Caco-2 (cell line): Measurements from ENCODE around the gene MON1A. TPM values are rescaled to one million over a fixed set of nuclear protein-coding genes. Genes with fewer than 3 reads are reported as not detected.

Experiments used
- BruUV-seq: library from RNA; stranded (reverse); fragments of 400-500 nt; replicated peaks from 2 replicates; lab custom pipeline; 2021; lab: Mats Ljungman, UMichigan
- CTCF ChIA-PET: fragments of 300-600 bp; sonication (Branson Sonifier 250); formaldehyde crosslinking; loops from one replicate; lab custom pipeline; 2022; ENCODE audit warnings: antibody characterized with exemption; lab: Charles Lee
- POLR2A ChIA-PET: fragments of 300-600 bp; sonication (Branson Sonifier 250); formaldehyde crosslinking; loops from one replicate; lab custom pipeline; 2022; ENCODE audit warnings: antibody characterized with exemption; lab: Charles Lee
- DNase-seq, 2 experiments: peaks; one replicate each; pipeline versions ENCODE4 v3.0.0 to v3.0.0-alpha.2; 2020 to 2022
- H3K27me3 ChIP-seq: replicated peaks from 2 replicates; pipeline ENCODE4 v1.6.0; 2011; ENCODE audit warnings: low read length; ENCODE audit not compliant: control insufficient read depth, insufficient read depth
- H3K36me3 ChIP-seq: 2 replicates; pipeline ENCODE4 v1.5.1; 2011; ENCODE audit warnings: low read length; ENCODE audit not compliant: control insufficient read depth, insufficient read depth
- H3K4me1 ChIP-seq: fragments of 250-450 bp; sonication (Bioruptor Pico); 2 replicates; pipeline ENCODE4 v1.5.1; 2020; ENCODE audit warnings: mild to moderate bottlenecking
- H3K4me3 ChIP-seq: 2 replicates; pipeline ENCODE4 v1.5.1; 2011; ENCODE audit warnings: low read depth, mild to moderate bottlenecking, control low read depth, low read length
- H3K9me3 ChIP-seq: fragments of 250-450 bp; sonication (Bioruptor Pico); 2 replicates; pipeline ENCODE4 v1.5.1; 2020; ENCODE audit warnings: mild to moderate bottlenecking, moderate library complexity
- H3K27ac Mint-ChIP-seq: one replicate; pipeline ENCODE4 v1.8.0; 2022; ENCODE audit warnings: mixed read lengths; ENCODE audit not compliant: unreplicated experiment
- H3K27me3 Mint-ChIP-seq: one replicate; pipeline ENCODE4 v1.8.0; 2022; ENCODE audit warnings: mixed read lengths; ENCODE audit not compliant: insufficient read depth, unreplicated experiment
- H3K36me3 Mint-ChIP-seq: one replicate; pipeline ENCODE4 v1.8.0; 2022; ENCODE audit warnings: mild to moderate bottlenecking, mixed read lengths; ENCODE audit not compliant: insufficient read depth, unreplicated experiment
- H3K4me1 Mint-ChIP-seq: one replicate; pipeline ENCODE4 v1.8.0; 2022; ENCODE audit warnings: low read depth, mixed read lengths; ENCODE audit not compliant: unreplicated experiment
- H3K4me3 Mint-ChIP-seq: one replicate; pipeline ENCODE4 v1.8.0; 2022; ENCODE audit warnings: mild to moderate bottlenecking, moderate library complexity, mixed read lengths; ENCODE audit not compliant: unreplicated experiment
- H3K9me3 Mint-ChIP-seq: one replicate; pipeline ENCODE4 v1.8.0; 2022; ENCODE audit warnings: mixed read lengths; ENCODE audit not compliant: unreplicated experiment
- intact Hi-C: fragments of 100-400 bp; cut with micrococcal nuclease; formaldehyde crosslinking; loops from one replicate; pipeline ENCODE4 v1.10.0; 2022; ENCODE audit not compliant: unreplicated experiment
- total RNA-seq: library from RNA; stranded (reverse); gene quantifications from 2 replicates; pipeline ENCODE4 v1.2.3, GENCODE V29; 2022
- TF ChIP-seq, protein P1 (sequence below), 2 experiments: fragments of 200-600 bp in 1 of 2; IDR thresholded peaks; 1 replicate in 1 of 2; 2 replicates in 1 of 2; pipeline versions ENCODE4 v1.5.1 to v1.8.0; 2011 to 2022; ENCODE audit warnings: antibody characterized with exemption in 1 of 2, control low read depth in 1 of 2, inconsistent platforms in 1 of 2, low read depth in 1 of 2, low read length in 1 of 2, mild to moderate bottlenecking in 1 of 2, moderate library complexity in 1 of 2; ENCODE audit not compliant: insufficient read depth in 1 of 2, severe bottlenecking in 1 of 2, unreplicated experiment in 1 of 2

Gene MON1A
- total RNA-seq, 1 experiment from 2014 or later = 7.7 TPM

DNA sequence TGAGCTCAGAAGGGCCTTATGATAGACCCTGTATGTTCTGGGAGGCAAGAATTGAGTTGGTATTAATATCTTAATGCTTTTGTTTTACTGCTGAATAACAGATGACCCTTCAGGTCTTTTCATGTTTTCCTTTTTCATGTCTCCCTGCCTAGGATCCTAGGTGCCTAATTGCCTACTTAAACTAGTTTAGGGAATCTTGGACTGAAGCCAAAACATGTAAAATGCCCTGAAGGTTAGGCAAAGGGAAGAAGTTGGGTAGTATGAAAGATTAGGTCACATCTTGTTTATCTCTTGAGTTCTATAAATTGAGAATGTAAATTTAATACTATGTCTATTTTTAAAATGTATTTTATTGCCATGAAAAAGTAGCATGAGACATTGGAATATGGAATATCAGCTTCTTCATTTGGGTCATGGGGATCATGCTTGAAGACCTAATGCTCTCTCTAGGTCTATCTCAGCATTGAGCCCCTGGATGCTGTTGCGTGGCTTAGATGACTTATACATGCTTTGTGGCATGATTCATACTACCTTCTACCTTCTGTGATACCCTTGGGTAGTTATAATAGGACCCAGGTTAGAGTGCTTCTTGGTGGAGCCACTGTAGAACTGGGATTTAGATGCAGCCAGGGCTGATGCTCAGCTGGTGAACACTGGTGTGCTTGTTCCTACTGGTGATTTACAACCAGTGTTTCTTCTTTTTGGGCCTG, 36.8 kb upstream of the MON1A start:
- no peaks in the 10 kb centered on the region for H3K9me3 ChIP-seq
- CTCF ChIA-PET = no interaction called here
- no peak overlapping the region for H3K4me3 ChIP-seq
- Mint-ChIP-seq H3K36me3 (peaks cover 35% of the 10 kb centered on the region), H3K27me3 (no peaks in the 10 kb centered on the region), H3K9me3 (no peaks in the 10 kb centered on the region), H3K4me3 (no peak overlapping the region), H3K27ac (no peak overlapping the region), H3K4me1 (peaks cover 5% of the 10 kb centered on the region)
- no peak for DNase-seq
- POLR2A ChIA-PET = no interaction called here
- H3K27me3 ChIP-seq = no peaks in the 10 kb centered on the region
- BruUV-seq = no TSS peak
- no peaks in the 10 kb centered on the region; the same call in 1 of the 2 replicates for H3K36me3 ChIP-seq
- TF ChIP-seq, protein P1, sequence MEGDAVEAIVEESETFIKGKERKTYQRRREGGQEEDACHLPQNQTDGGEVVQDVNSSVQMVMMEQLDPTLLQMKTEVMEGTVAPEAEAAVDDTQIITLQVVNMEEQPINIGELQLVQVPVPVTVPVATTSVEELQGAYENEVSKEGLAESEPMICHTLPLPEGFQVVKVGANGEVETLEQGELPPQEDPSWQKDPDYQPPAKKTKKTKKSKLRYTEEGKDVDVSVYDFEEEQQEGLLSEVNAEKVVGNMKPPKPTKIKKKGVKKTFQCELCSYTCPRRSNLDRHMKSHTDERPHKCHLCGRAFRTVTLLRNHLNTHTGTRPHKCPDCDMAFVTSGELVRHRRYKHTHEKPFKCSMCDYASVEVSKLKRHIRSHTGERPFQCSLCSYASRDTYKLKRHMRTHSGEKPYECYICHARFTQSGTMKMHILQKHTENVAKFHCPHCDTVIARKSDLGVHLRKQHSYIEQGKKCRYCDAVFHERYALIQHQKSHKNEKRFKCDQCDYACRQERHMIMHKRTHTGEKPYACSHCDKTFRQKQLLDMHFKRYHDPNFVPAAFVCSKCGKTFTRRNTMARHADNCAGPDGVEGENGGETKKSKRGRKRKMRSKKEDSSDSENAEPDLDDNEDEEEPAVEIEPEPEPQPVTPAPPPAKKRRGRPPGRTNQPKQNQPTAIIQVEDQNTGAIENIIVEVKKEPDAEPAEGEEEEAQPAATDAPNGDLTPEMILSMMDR (IDR thresholded peaks at IDR 0.05; ENCODE audit: insufficient read depth in 1 of 2, low read depth in 1 of 2, low read length in 1 of 2, severe bottlenecking in 1 of 2, unreplicated experiment in 1 of 2) = no peak
- intact Hi-C loops = no loop called here
- H3K4me1 ChIP-seq = 0 out of 2 replicates have a peak, but pooled peaks cover 5% of the 10 kb centered on the region

DNA sequence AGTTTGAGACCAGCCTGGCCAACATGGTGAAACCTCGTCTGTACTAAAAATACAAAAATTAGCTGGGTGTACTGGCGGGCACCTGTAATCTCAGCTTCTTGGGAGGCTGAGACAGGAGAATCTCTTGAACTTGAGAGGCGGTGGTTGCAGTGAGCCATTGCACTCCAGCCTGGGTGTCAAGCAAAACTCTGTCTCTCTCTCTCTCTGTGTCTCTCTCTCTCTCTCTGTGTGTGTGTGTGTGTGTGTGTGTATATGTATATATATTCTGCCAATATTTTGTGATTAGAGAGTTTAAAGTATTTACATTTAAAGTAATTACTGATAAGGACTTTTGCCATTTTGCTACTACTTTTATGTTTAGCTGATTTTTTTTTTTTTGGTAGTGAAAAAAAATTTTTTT, 26.0 kb upstream of the MON1A start:
- Mint-ChIP-seq H3K36me3 (peaks cover 17% of the 10 kb centered on the region), H3K9me3 (no peaks in the 10 kb centered on the region), H3K27ac (no peak overlapping the region), H3K4me1 (peaks cover 8% of the 10 kb centered on the region), H3K4me3 (no peak overlapping the region), H3K27me3 (no peaks in the 10 kb centered on the region)
- CTCF ChIA-PET = no interaction called here
- DNase-seq = no peak
- H3K4me1 ChIP-seq = 0 out of 2 replicates have a peak, but pooled peaks cover 5% of the 10 kb centered on the region
- TF ChIP-seq, protein P1 (IDR thresholded peaks at IDR 0.05; ENCODE audit: insufficient read depth in 1 of 2, low read depth in 1 of 2, low read length in 1 of 2, severe bottlenecking in 1 of 2, unreplicated experiment in 1 of 2) = no peak
- no peaks in the 10 kb centered on the region for H3K36me3 ChIP-seq
- POLR2A ChIA-PET = no interaction called here
- H3K4me3 ChIP-seq = no peak overlapping the region
- intact Hi-C loops = no loop called here
- H3K27me3 ChIP-seq = no peaks in the 10 kb centered on the region
- H3K9me3 ChIP-seq = no peaks in the 10 kb centered on the region
- no TSS peak for BruUV-seq

DNA sequence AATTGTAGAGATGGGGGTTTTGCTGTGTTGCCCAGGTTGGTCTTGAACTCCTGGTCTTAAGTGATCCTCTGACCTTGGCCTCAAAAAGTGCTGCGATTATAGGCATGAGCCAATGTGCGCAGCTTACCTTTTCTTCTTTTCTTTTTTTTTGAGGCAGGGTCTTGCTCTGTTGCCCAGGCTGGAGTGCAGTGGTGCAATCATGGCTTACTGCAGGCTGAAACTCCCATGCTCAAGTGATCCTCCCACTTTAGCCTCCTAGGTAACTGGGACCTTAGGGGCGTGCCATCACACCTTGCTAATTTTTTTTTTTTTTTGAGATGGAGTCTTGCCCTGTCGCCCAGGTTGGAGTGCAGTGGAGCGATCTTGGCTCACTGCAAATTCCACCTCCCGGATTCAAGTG, 23.3 kb upstream of the MON1A start:
- H3K27me3 Mint-ChIP-seq = no peaks in the 10 kb centered on the region
- H3K27ac Mint-ChIP-seq = no peak overlapping the region
- BruUV-seq = no TSS peak
- H3K36me3 ChIP-seq = no peaks in the 10 kb centered on the region
- H3K36me3 Mint-ChIP-seq = peaks cover 11% of the 10 kb centered on the region
- H3K4me1 Mint-ChIP-seq = no peaks in the 10 kb centered on the region
- intact Hi-C loops = no loop called here
- TF ChIP-seq, protein P1 (IDR thresholded peaks at IDR 0.05; ENCODE audit: insufficient read depth in 1 of 2, low read depth in 1 of 2, low read length in 1 of 2, severe bottlenecking in 1 of 2, unreplicated experiment in 1 of 2) = no peak
- 0 out of 2 replicates have a peak, but pooled peaks cover 4% of the 10 kb centered on the region for H3K4me1 ChIP-seq
- H3K27me3 ChIP-seq = no peaks in the 10 kb centered on the region
- no peaks in the 10 kb centered on the region for H3K9me3 Mint-ChIP-seq
- H3K4me3 Mint-ChIP-seq = no peak overlapping the region
- DNase-seq = no peak
- ChIA-PET POLR2A (no interaction called here), CTCF (no interaction called here)
- no peaks in the 10 kb centered on the region for H3K9me3 ChIP-seq
- H3K4me3 ChIP-seq = no peak overlapping the region
